ENCODE results near the gene AGFG1. TPM values are rescaled to one million over a fixed set of nuclear protein-coding genes. Genes with fewer than 3 reads are reported as not detected.

AGFG1 gene
- total RNA-seq, 4 donors from 2014 or later, result 44.6 to 65.3 (median 55.7) TPM

GRCh38 chr2:227499627-227500300 is 27.8 kb downstream of the AGFG1 start:
- no peak for TF ChIP-seq CTCF (IDR thresholded peaks at IDR 0.05)
- no peak for TF ChIP-seq POLR2A (IDR thresholded peaks at IDR 0.05)
- intact Hi-C loops (cut with DNase I; ENCODE audit: low total_unique reads), result no loop called here
- no peak overlapping the region for H3K4me3 ChIP-seq (ENCODE audit: low read depth, poor library complexity, severe bottlenecking)
- 88% methylated on average over 6 of the region's 6 CpGs for WGBS, 2 donors
- DNase-seq (ENCODE audit: low spot score in 2 of 2), result no peak

- TF ChIP-seq CTCF (IDR thresholded peaks at IDR 0.05), result no peak
- no peak for TF ChIP-seq POLR2A (IDR thresholded peaks at IDR 0.05)
- no peak overlapping the region for H3K4me3 ChIP-seq (ENCODE audit: low read depth, poor library complexity, severe bottlenecking)
- intact Hi-C loops (cut with DNase I; ENCODE audit: low total_unique reads), result no loop called here
- 90 to 96% methylated on average over 1 of the region's 1 CpG for WGBS, 2 donors
- no peak for DNase-seq (ENCODE audit: low spot score in 2 of 2)
Measured at GRCh38 chr2:227500301-227500630, 28.3 kb downstream of the AGFG1 start.

DNA sequence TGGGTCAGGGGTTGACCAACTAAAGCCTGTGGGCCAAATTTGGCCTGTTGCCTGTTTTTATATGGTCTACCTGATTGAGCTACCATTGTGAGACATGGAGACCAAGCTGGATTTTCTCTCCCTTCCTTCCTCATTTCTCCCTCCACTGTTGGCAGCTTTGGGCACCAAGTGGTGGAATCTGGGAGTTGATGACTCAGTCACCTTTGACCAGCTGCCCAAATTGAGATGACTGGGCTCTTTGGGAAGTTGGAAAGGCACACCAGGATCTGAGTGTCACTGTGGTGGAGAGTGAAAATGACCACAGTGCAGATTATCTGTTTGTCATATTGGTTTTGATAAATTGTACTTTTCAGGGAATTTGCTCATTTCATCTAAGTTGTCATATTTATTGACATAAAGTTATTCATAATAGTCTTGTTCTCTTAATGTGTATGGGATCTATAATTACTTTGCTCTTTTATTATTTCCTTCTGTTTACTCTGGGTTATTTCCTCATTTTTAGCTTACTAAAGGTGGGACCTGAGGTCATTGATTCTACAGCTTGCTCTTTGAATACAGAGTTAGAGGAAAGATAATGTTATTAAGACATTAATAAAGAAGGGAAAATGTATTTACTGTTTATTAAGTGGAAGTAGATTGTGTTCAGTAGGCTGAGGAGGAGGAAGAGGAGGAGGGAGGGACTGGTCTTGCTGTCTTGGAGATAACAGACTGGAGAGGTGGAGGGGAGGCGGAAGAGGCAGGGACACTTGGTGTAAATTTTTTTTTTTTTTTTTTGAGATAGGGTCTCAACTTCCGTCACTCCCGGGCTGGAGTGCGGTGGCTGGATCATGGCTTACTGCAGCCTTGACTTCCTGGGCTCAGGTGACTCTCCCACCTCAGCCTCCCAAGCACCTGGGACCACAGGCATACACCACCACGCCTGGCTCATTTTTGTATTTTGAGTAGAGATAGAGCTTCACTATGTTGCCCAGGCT is 31.8 kb downstream of the AGFG1 start:
- 94 to 98% methylated on average over 5 of the region's 5 CpGs for WGBS, 2 donors
- TF ChIP-seq CTCF (IDR thresholded peaks at IDR 0.05), result no peak
- TF ChIP-seq POLR2A (IDR thresholded peaks at IDR 0.05), result no peak
- H3K4me3 ChIP-seq (ENCODE audit: low read depth, poor library complexity, severe bottlenecking), result no peak overlapping the region
- DNase-seq (ENCODE audit: low spot score in 2 of 2), result no peak
- intact Hi-C loops (cut with DNase I; ENCODE audit: low total_unique reads), result no loop called here

DNA sequence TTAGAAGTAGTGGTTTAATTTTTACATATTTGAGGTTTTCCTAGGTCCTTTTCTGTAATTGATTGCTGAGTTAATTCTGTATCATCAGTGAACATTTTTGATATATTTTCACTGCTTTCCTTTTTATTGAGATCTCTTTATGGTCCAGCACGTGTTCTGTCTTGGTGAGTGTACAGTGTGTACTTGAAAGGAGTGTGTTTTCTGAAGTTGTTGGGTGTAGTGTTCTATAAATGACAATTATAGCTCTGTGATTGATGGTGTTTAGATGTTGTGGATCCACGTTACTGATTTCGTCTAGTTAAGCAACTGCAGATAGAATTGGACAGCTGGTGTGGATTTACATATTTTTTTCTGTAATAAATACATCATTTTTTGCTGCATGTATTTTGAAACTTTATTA is 32.7 kb downstream of the AGFG1 start:
- intact Hi-C loops (cut with DNase I; ENCODE audit: low total_unique reads), result no loop called here
- DNase-seq (ENCODE audit: low spot score in 2 of 2), result no peak
- no peak overlapping the region for H3K4me3 ChIP-seq (ENCODE audit: low read depth, poor library complexity, severe bottlenecking)
- 38 to 45% methylated on average over 3 of the region's 3 CpGs for WGBS, 2 donors
- TF ChIP-seq CTCF (IDR thresholded peaks at IDR 0.05) (no peak), POLR2A (IDR thresholded peaks at IDR 0.05) (no peak)

DNA sequence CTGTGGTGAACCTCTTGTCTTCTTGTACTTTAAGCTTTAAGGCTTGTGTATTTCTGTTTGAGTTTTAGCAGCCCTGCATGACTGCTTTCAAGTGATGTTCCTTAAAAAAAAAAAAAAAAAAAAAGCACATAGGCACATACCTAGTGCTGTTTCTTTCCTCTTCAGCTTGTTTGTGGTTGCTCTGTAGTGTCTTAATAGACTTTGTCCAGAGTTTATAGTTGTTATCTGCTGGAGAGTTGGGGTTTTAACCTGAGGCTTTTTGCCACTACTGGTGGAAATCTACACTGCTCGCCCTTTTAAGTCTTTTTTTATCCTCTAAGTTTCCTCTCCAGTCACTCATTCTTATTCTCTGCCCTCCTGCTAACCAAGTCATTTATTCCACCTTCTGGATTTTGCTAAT is 34.5 kb downstream of the AGFG1 start:
- intact Hi-C loops (cut with DNase I; ENCODE audit: low total_unique reads), result no loop called here
- DNase-seq (ENCODE audit: low spot score in 2 of 2), result no peak

More for the DNA sequence above, 34.5 kb downstream of the AGFG1 start:
- no peak for TF ChIP-seq CTCF (IDR thresholded peaks at IDR 0.05)
- no peak for TF ChIP-seq POLR2A (IDR thresholded peaks at IDR 0.05)
- WGBS, 2 donors, result 78 to 95% methylated on average over 1 of the region's 1 CpG
- no peak overlapping the region for H3K4me3 ChIP-seq (ENCODE audit: low read depth, poor library complexity, severe bottlenecking)
